Astrocyte (in vitro differentiated cells and primary cell): ENCODE measurements around the gene CCDC3. TPM values are rescaled to one million over a fixed set of nuclear protein-coding genes. Genes with fewer than 3 reads are reported as not detected.

Source experiments
- DNase-seq: peaks from one replicate; pipeline ENCODE4 v3.0.0-alpha.2; 2010; ENCODE audit warnings: low read depth
- FAIRE-seq: peaks from 2 replicates; lab custom pipeline; 2011; peaks lifted over from hg19 to GRCh38; lab: Jason Lieb, UNC
- H2AFZ ChIP-seq: 2 replicates; pipeline ENCODE4 v1.6.0; 2012; ENCODE audit warnings: low read depth, low read length, inconsistent platforms
- H3K27ac ChIP-seq: 2 replicates; pipeline ENCODE4 v1.5.1; 2011; ENCODE audit warnings: low read depth, low read length, inconsistent platforms
- H3K27me3 ChIP-seq: 2 replicates; pipeline ENCODE4 v1.6.0; 2011; ENCODE audit warnings: low read length, inconsistent platforms; ENCODE audit not compliant: insufficient read depth
- H3K36me3 ChIP-seq: 2 replicates; pipeline ENCODE4 v1.5.1; 2011; ENCODE audit warnings: low read length, inconsistent platforms; ENCODE audit not compliant: insufficient read depth
- H3K4me1 ChIP-seq: 2 replicates; pipeline ENCODE4 v1.5.1; 2011; ENCODE audit warnings: low read length, inconsistent platforms; ENCODE audit not compliant: insufficient read depth
- H3K4me2 ChIP-seq: 2 replicates; pipeline ENCODE4 v1.6.0; 2012; ENCODE audit warnings: low read length, inconsistent platforms
- H3K4me3 ChIP-seq: 2 replicates; pipeline ENCODE4 v1.5.1; 2011; ENCODE audit warnings: low read depth, mild to moderate bottlenecking, low read length, inconsistent platforms; ENCODE audit not compliant: insufficient read depth
- H3K79me2 ChIP-seq: 2 replicates; pipeline ENCODE4 v1.6.0; 2012; ENCODE audit warnings: mild to moderate bottlenecking, low read length, inconsistent platforms; ENCODE audit not compliant: insufficient read depth
- H3K9ac ChIP-seq: 2 replicates; pipeline ENCODE4 v1.6.0; 2012; ENCODE audit warnings: mild to moderate bottlenecking, low read length, inconsistent platforms
- H3K9me3 ChIP-seq: 2 replicates; pipeline ENCODE4 v1.5.1; 2012; ENCODE audit warnings: low read depth, mild to moderate bottlenecking, low read length, inconsistent platforms; ENCODE audit not compliant: insufficient read depth
- H4K20me1 ChIP-seq: 2 replicates; pipeline ENCODE4 v1.6.0; 2012; ENCODE audit warnings: low read length, inconsistent platforms; ENCODE audit not compliant: insufficient read depth
- H3K27ac Mint-ChIP-seq: one replicate; pipeline ENCODE4 v1.8.0; 2021; ENCODE audit warnings: mild to moderate bottlenecking, mixed read lengths; ENCODE audit not compliant: unreplicated experiment
- H3K27me3 Mint-ChIP-seq: one replicate; pipeline ENCODE4 v1.8.0; 2021; ENCODE audit warnings: low read depth, mixed read lengths; ENCODE audit not compliant: unreplicated experiment
- H3K36me3 Mint-ChIP-seq: one replicate; pipeline ENCODE4 v1.8.0; 2021; ENCODE audit warnings: low read depth, mixed read lengths; ENCODE audit not compliant: unreplicated experiment
- H3K4me1 Mint-ChIP-seq: one replicate; pipeline ENCODE4 v1.8.0; 2021; ENCODE audit warnings: low read depth, mixed read lengths; ENCODE audit not compliant: unreplicated experiment
- H3K4me3 Mint-ChIP-seq: one replicate; pipeline ENCODE4 v1.8.0; 2021; ENCODE audit warnings: mild to moderate bottlenecking, moderate library complexity, mixed read lengths; ENCODE audit not compliant: unreplicated experiment
- H3K9me3 Mint-ChIP-seq: one replicate; pipeline ENCODE4 v1.8.0; 2021; ENCODE audit warnings: mild to moderate bottlenecking, mixed read lengths; ENCODE audit not compliant: unreplicated experiment
- EZH2 ChIP-seq: IDR thresholded peaks from 2 replicates; pipeline ENCODE4 v1.6.1; 2012; ENCODE audit warnings: mild to moderate bottlenecking, low read length, inconsistent platforms; ENCODE audit not compliant: insufficient read depth
- total RNA-seq: library from RNA; stranded (reverse); gene quantifications from 2 replicates; pipeline ENCODE4 v1.2.1, GENCODE V29; 2021
- TF ChIP-seq, protein P1 (sequence below): IDR thresholded peaks from 2 replicates; pipeline ENCODE4 v1.5.1; 2011; ENCODE audit warnings: low read depth, mild to moderate bottlenecking, inconsistent platforms, low read length, moderate library complexity; ENCODE audit not compliant: insufficient read depth

CCDC3 gene
- total RNA-seq, 1 donor from 2014 or later = 25.8 TPM

- Histone ChIP-seq H3K27me3 (no peaks in the 10 kb centered on the region), H3K4me1 (peaks cover 3% of the 10 kb centered on the region), H3K9ac (no peak overlapping the region), H3K27ac (no peak overlapping the region), H3K79me2 (no peaks in the 10 kb centered on the region), H3K4me2 (no peak overlapping the region), H3K36me3 (no peaks in the 10 kb centered on the region), H4K20me1 (no peaks in the 10 kb centered on the region), H2AFZ (no peak overlapping the region), H3K4me3 (no peak overlapping the region), H3K9me3 (no peaks in the 10 kb centered on the region)
- Mint-ChIP-seq H3K4me3 (no peak overlapping the region), H3K27ac (peak overlapping the region; percentile 87), H3K27me3 (no peaks in the 10 kb centered on the region), H3K36me3 (peaks cover 8% of the 10 kb centered on the region), H3K9me3 (no peaks in the 10 kb centered on the region), H3K4me1 (peaks cover 46% of the 10 kb centered on the region)
- TF ChIP-seq, protein P1, sequence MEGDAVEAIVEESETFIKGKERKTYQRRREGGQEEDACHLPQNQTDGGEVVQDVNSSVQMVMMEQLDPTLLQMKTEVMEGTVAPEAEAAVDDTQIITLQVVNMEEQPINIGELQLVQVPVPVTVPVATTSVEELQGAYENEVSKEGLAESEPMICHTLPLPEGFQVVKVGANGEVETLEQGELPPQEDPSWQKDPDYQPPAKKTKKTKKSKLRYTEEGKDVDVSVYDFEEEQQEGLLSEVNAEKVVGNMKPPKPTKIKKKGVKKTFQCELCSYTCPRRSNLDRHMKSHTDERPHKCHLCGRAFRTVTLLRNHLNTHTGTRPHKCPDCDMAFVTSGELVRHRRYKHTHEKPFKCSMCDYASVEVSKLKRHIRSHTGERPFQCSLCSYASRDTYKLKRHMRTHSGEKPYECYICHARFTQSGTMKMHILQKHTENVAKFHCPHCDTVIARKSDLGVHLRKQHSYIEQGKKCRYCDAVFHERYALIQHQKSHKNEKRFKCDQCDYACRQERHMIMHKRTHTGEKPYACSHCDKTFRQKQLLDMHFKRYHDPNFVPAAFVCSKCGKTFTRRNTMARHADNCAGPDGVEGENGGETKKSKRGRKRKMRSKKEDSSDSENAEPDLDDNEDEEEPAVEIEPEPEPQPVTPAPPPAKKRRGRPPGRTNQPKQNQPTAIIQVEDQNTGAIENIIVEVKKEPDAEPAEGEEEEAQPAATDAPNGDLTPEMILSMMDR = no peak
- TF ChIP-seq EZH2 = no peak
- no peak for FAIRE-seq
- no peak for DNase-seq
These were observed 55.7 kb downstream of the CCDC3 start for GRCh38 chr10:12945690-12946359.

GRCh38 chr10:12944931-12945330 is 56.6 kb downstream of the CCDC3 start:
- no peaks in the 10 kb centered on the region for H4K20me1 ChIP-seq
- no peak overlapping the region for H2AFZ ChIP-seq
- Mint-ChIP-seq H3K27me3 (no peaks in the 10 kb centered on the region), H3K36me3 (peaks cover 4% of the 10 kb centered on the region), H3K4me3 (no peak overlapping the region), H3K9me3 (no peaks in the 10 kb centered on the region), H3K4me1 (peaks cover 42% of the 10 kb centered on the region), H3K27ac (peak overlapping the region; percentile 43)
- TF ChIP-seq, protein P1 = no peak
- TF ChIP-seq EZH2 = no peak
- no peaks in the 10 kb centered on the region for H3K79me2 ChIP-seq
- no peak overlapping the region for H3K4me3 ChIP-seq
- peaks cover 3% of the 10 kb centered on the region for H3K4me1 ChIP-seq
- DNase-seq = no peak
- no peak overlapping the region for H3K27ac ChIP-seq
- H3K36me3 ChIP-seq = no peaks in the 10 kb centered on the region
- no peak for FAIRE-seq
- no peak overlapping the region for H3K9ac ChIP-seq
- H3K4me2 ChIP-seq = no peak overlapping the region
- H3K9me3 ChIP-seq = no peaks in the 10 kb centered on the region
- H3K27me3 ChIP-seq = no peaks in the 10 kb centered on the region

- H3K27me3 Mint-ChIP-seq = no peaks in the 10 kb centered on the region
- Histone ChIP-seq H3K79me2 (no peaks in the 10 kb centered on the region), H3K9ac (no peak overlapping the region), H3K36me3 (no peaks in the 10 kb centered on the region), H3K9me3 (no peaks in the 10 kb centered on the region), H2AFZ (no peak overlapping the region), H4K20me1 (no peaks in the 10 kb centered on the region), H3K4me3 (no peak overlapping the region), H3K4me1 (peaks cover 3% of the 10 kb centered on the region), H3K27ac (no peak overlapping the region), H3K4me2 (no peak overlapping the region), H3K27me3 (no peaks in the 10 kb centered on the region)
- no peak for TF ChIP-seq EZH2
- TF ChIP-seq, protein P1 = no peak
- DNase-seq (no peak), FAIRE-seq (no peak)
- H3K27ac Mint-ChIP-seq = no peak overlapping the region
- peaks cover 42% of the 10 kb centered on the region for H3K4me1 Mint-ChIP-seq
- peaks cover 3% of the 10 kb centered on the region for H3K36me3 Mint-ChIP-seq
- H3K4me3 Mint-ChIP-seq = no peak overlapping the region
- H3K9me3 Mint-ChIP-seq = no peaks in the 10 kb centered on the region
These were observed 58.1 kb downstream of the CCDC3 start for GRCh38 chr10:12943425-12943824.
